ENCODE results near the gene FXR1.
"Not testable (repeated sequence)": the region's sequence is repeated elsewhere in the genome, so short reads cannot be mapped to it uniquely, and the experiment has no call there.

Gene FXR1

GRCh38 chr3:180981912-180982311 is 69.4 kb downstream of the FXR1 start:
- no peak for DNase-seq (ENCODE audit: extremely low read depth, low read depth)

GRCh38 chr3:180983136-180983535 is 70.7 kb downstream of the FXR1 start:
- TF ChIP-seq CTCF (IDR thresholded peaks at IDR 0.05; ENCODE audit: low read depth, low read length, missing control alignments) = no peak
- H3K4me3 ChIP-seq (replicated peaks; ENCODE audit: low read depth, low read length) = no peak overlapping the region
- no peak for DNase-seq (ENCODE audit: extremely low read depth, low read depth)

More at GRCh38 chr3:180981912-180982311, 69.4 kb downstream of the FXR1 start:
- TF ChIP-seq CTCF (IDR thresholded peaks at IDR 0.05; ENCODE audit: low read depth, low read length, missing control alignments) = no peak
- no peak overlapping the region for H3K4me3 ChIP-seq (replicated peaks; ENCODE audit: low read depth, low read length)

GRCh38 chr3:180986366-180986765 is 73.9 kb downstream of the FXR1 start:
- not testable (repeated sequence) for H3K4me3 ChIP-seq (replicated peaks; ENCODE audit: low read depth, low read length); DNase-seq (ENCODE audit: extremely low read depth, low read depth)

DNA sequence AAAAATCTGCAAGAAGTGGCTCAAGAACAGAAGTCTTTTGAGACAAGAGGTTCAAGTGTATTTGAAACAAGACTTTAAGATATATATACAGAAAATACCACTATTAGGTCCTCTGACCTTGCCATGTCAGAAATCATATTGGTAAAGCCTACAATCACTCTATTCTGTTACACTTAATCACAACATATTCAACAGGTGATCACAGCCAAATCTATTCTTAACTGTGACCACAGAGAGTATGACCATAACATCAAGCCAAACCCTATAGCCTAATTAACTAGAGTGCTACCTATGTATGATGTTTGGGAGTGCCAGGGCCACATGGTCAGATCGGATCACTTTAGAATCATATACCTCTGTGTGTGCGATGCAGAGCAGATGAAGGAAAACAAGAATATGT is 74.9 kb downstream of the FXR1 start:
- no peak for DNase-seq (ENCODE audit: extremely low read depth, low read depth)
- no peak for TF ChIP-seq CTCF (IDR thresholded peaks at IDR 0.05; ENCODE audit: low read depth, low read length, missing control alignments)
- H3K4me3 ChIP-seq (replicated peaks; ENCODE audit: low read depth, low read length) = no peak overlapping the region

GRCh38 chr3:180989291-180990163 is 77.1 kb downstream of the FXR1 start, which contains the start of gene DNAJC19:
TSS of gene DNAJC19 (minus strand) at chr3:180989736. CDS start at chr3:180989602, 134 bp downstream.
- peak within 1 kb of the TSS; percentile 76 for H3K4me3 ChIP-seq (replicated peaks; ENCODE audit: low read depth, low read length)

DNA sequence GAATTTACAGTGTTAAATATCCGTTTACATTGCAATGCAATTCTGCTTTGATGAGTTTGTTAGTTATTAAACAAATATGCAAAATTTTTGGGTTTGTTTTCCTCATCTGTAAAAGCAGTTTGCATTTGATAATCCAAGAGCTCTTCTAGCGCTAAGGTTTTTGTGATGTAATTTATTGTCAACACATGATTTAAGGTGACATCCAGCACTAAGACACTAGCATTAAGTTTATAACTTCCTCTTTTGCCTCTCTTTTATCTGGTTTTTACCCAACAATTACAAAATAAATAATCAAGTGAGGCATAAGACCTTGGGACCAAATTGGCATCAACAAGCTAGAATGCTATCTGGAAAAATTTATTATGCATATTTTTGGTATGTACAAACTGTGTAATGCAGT is 78.0 kb downstream of the FXR1 start:
- DNase-seq (ENCODE audit: extremely low read depth, low read depth) = no peak
- H3K4me3 ChIP-seq (replicated peaks; ENCODE audit: low read depth, low read length) = peak overlapping the region; percentile 76
- TF ChIP-seq CTCF (IDR thresholded peaks at IDR 0.05; ENCODE audit: low read depth, low read length, missing control alignments) = no peak

More at GRCh38 chr3:180989291-180990163, 77.1 kb downstream of the FXR1 start, which contains the start of gene DNAJC19:
- TF ChIP-seq CTCF (IDR thresholded peaks at IDR 0.05; ENCODE audit: low read depth, low read length, missing control alignments) = no peak
- peak; percentile 89 for DNase-seq (ENCODE audit: extremely low read depth, low read depth)

GRCh38 chr3:180996415-180996932 is 84.0 kb downstream of the FXR1 start:
- no peak for TF ChIP-seq CTCF (IDR thresholded peaks at IDR 0.05; ENCODE audit: low read depth, low read length, missing control alignments)
- no peak for DNase-seq (ENCODE audit: extremely low read depth, low read depth)
- no peak overlapping the region for H3K4me3 ChIP-seq (replicated peaks; ENCODE audit: low read depth, low read length)

DNA sequence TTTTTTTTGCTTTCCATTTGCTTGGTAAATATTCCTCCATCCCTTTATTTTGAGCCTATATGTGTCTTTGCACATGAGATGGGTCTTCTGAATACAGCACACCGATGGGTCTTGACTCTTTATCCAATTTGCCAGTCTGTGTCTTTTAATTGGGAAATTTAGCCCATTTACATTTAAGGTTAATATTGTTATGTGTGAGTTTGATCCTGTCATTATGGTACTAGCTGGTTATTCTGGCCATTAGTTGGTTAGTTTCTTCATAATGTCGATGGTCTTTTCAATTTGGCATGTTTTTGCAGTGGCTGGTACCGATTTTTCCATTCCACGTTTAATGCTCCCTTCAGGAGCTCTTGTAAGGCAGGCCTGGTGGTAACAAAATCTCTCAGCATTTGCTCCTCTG is 89.9 kb downstream of the FXR1 start:
- not testable (repeated sequence) for DNase-seq (ENCODE audit: extremely low read depth, low read depth)

DNA sequence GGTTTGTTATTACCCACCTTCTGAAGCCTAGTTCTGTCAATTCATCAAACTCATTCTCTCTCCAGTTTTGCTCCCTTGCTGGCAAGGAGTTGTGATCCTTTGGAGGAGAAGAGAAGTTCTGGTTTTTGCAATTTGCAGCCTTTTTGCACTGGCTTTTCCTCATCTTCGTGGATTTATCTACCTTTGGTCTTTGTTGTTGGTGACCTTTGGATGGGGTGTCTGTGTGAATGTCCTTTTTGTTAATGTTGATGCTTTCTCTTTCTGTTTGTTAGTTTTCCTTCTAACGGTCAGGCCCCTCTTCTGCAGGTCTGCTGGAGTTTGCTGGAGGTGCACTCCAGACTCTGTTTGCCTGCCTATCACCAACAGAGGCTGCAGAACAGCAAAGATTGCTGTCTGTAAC is 91.0 kb downstream of the FXR1 start:
- not testable (repeated sequence) for H3K4me3 ChIP-seq (replicated peaks; ENCODE audit: low read depth, low read length); DNase-seq (ENCODE audit: extremely low read depth, low read depth)

More for the DNA sequence above, 89.9 kb downstream of the FXR1 start:
- not testable (repeated sequence) for H3K4me3 ChIP-seq (replicated peaks; ENCODE audit: low read depth, low read length)

All from HFF-Myc (cell line).